Panc1 (cell line): Measurements from ENCODE around the gene MTPN.

Experiments
- CTCF ChIP-seq: fragments of 450-650 bp; IDR thresholded peaks from 2 replicates; pipeline ENCODE4 v1.5.1; 2017; ENCODE audit warnings: mild to moderate bottlenecking
- POLR2AphosphoS5 ChIP-seq: IDR thresholded peaks from 2 replicates; pipeline ENCODE4 v1.6.1; 2012; ENCODE audit warnings: mild to moderate bottlenecking, low read depth, low read length, moderate library complexity
- SIN3A ChIP-seq: IDR thresholded peaks from 2 replicates; pipeline ENCODE4 v1.6.1; 2012; ENCODE audit warnings: low read depth, mild to moderate bottlenecking, low read length, moderate library complexity, borderline replicate concordance; ENCODE audit not compliant: insufficient read depth

GRCh38 chr7:135922263-135922662 is 54.9 kb downstream of the MTPN start:
- TF ChIP-seq SIN3A = no peak
- TF ChIP-seq CTCF = no peak
- no peak for TF ChIP-seq POLR2AphosphoS5
